HL-60 (cell line): Measurements from ENCODE around the gene KIDINS220.

Experiments
- DNase-seq, 2 experiments: peaks; one replicate each; pipeline ENCODE4 v3.0.0-alpha.2; 2010 to 2020; ENCODE audit warnings: low read depth in 1 of 2, low spot score in 1 of 2
- H3K27ac ChIP-seq: fragments of 250-450 bp; sonication (Bioruptor Pico); replicated peaks from 2 replicates; pipeline ENCODE4 v1.5.1; 2020; ENCODE audit warnings: mild to moderate bottlenecking, moderate library complexity
- H3K27me3 ChIP-seq: fragments of 250-450 bp; sonication (Bioruptor Pico); 2 replicates; pipeline ENCODE4 v1.5.1; 2021; ENCODE audit warnings: mild to moderate bottlenecking, moderate library complexity; ENCODE audit not compliant: insufficient read depth, poor library complexity, severe bottlenecking
- H3K4me3 ChIP-seq: replicated peaks from 2 replicates; pipeline ENCODE4 v1.5.1; 2011; ENCODE audit warnings: mild to moderate bottlenecking, control low read depth, low read length; ENCODE audit not compliant: insufficient read depth
- CTCF ChIP-seq: IDR thresholded peaks from one replicate; pipeline ENCODE4 v1.5.1; 2011; ENCODE audit warnings: low read length, control low read depth, inconsistent platforms; ENCODE audit not compliant: insufficient read depth
- GABPA ChIP-seq: IDR thresholded peaks from 2 replicates; pipeline ENCODE4 v1.6.1; 2012; ENCODE audit warnings: low read depth
- POLR2AphosphoS5 ChIP-seq: IDR thresholded peaks from 2 replicates; pipeline ENCODE4 v1.6.1; 2012; ENCODE audit warnings: low read depth
- REST ChIP-seq: IDR thresholded peaks from 2 replicates; pipeline ENCODE4 v1.6.1; 2012; ENCODE audit warnings: low read depth; ENCODE audit not compliant: insufficient replicate concordance
- SPI1 ChIP-seq: IDR thresholded peaks from 2 replicates; pipeline ENCODE4 v1.6.1; 2012; ENCODE audit warnings: low read depth, mild to moderate bottlenecking, borderline replicate concordance

Gene KIDINS220

GRCh38 chr2:8756230-8756629, 81.2 kb downstream of the KIDINS220 start:
- Histone ChIP-seq H3K27ac (no peak overlapping the region), H3K27me3 (no peaks in the 10 kb centered on the region), H3K4me3 (no peak overlapping the region)
- DNase-seq = no peak
- TF ChIP-seq POLR2AphosphoS5 (no peak), SPI1 (no peak), GABPA (no peak), CTCF (no peak), REST (no peak)

- no peak for DNase-seq
- Histone ChIP-seq H3K4me3 (no peak overlapping the region), H3K27ac (no peak overlapping the region), H3K27me3 (no peaks in the 10 kb centered on the region)
- TF ChIP-seq SPI1 = no peak
- TF ChIP-seq POLR2AphosphoS5 = no peak
- TF ChIP-seq CTCF = no peak
- TF ChIP-seq GABPA = no peak
- no peak for TF ChIP-seq REST
These were observed 83.2 kb downstream of the KIDINS220 start for GRCh38 chr2:8754106-8754776.

- no peak for TF ChIP-seq GABPA
- no peak for TF ChIP-seq SPI1
- DNase-seq = no peak
These were observed 83.8 kb downstream of the KIDINS220 start for GRCh38 chr2:8753609-8754008.

GRCh38 chr2:8752385-8752784, 85.0 kb downstream of the KIDINS220 start:
- TF ChIP-seq SPI1 (no peak), GABPA (no peak), POLR2AphosphoS5 (no peak), CTCF (no peak), REST (no peak)
- H3K4me3 ChIP-seq = no peak overlapping the region
- no peak for DNase-seq

More at GRCh38 chr2:8753609-8754008, 83.8 kb downstream of the KIDINS220 start:
- H3K27ac ChIP-seq = no peak overlapping the region
- no peaks in the 10 kb centered on the region for H3K27me3 ChIP-seq
- no peak overlapping the region for H3K4me3 ChIP-seq

More at GRCh38 chr2:8752385-8752784, 85.0 kb downstream of the KIDINS220 start:
- no peaks in the 10 kb centered on the region for H3K27me3 ChIP-seq
- no peak overlapping the region for H3K27ac ChIP-seq
